CD4-positive, alpha-beta T cell treated with Interleukin-4 for 1 hour (primary cell): ENCODE results near the gene PNPLA7.

ENCODE experiments used
- DNase-seq, 2 donors: peaks; one replicate each; pipeline ENCODE4 v3.0.0-alpha.2; 2020 to 2022

Gene PNPLA7

GRCh38 chr9:137431416-137431931, 118.7 kb downstream of the PNPLA7 start:
- no peak for DNase-seq

- no peak for DNase-seq
These were observed 119.3 kb downstream of the PNPLA7 start for GRCh38 chr9:137430723-137431415.

- no peak for DNase-seq
These were observed 120.1 kb downstream of the PNPLA7 start for GRCh38 chr9:137429974-137430722.

DNA sequence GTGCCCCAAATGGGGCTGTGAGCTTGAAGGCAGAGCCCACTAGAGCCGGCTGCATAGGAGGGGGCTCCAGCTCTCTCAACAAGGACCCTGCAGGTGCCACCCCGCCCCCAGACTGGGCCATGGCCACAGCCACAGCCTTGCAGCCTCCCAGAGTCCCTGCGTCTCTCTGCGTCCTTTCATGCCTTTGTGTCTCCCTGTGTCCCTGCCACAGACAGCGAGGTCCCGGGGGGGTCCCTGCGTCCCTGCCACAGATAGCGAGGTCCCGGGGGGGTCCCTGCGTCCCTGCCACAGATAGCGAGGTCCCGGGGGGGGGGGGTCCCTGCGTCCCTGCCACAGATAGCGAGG, 120.7 kb downstream of the PNPLA7 start:
- no peak for DNase-seq

DNA sequence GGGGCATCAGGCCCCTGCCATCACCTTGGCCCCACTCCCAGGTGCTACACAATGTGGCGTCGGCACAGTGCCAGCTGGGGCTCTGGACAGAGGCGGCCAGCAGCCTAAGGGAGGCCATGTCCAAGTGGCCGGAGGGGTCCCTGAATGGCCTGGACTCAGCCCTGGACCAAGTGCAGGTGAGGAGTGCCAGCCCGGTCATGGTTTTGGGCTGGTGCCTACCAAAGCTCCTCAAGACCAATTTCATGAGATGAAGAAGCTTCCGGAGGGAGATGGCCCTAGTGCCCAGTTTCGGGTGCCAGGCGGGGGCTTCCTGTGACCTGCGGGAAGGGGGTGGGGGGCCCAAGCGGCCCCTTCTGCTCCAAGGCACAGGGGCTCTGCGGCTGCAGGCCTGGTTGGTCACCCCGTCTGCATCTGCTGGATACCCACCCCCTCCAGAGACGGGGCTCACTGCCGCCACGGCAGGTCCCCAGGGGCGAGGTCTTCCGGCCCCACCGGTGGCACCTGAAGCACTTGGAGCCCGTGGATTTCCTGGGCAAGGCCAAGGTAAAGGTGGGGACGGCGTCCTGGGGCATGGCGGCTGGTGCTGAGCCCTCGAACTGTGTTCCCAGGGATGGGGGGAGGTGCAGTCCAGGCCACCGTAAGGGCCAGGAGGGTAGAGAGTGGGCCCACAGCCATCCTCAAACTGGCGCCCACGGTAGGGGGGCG, 121.2 kb downstream of the PNPLA7 start:
- DNase-seq = no peak

- no peak for DNase-seq
These were observed 121.9 kb downstream of the PNPLA7 start for GRCh38 chr9:137428311-137428630.

DNA sequence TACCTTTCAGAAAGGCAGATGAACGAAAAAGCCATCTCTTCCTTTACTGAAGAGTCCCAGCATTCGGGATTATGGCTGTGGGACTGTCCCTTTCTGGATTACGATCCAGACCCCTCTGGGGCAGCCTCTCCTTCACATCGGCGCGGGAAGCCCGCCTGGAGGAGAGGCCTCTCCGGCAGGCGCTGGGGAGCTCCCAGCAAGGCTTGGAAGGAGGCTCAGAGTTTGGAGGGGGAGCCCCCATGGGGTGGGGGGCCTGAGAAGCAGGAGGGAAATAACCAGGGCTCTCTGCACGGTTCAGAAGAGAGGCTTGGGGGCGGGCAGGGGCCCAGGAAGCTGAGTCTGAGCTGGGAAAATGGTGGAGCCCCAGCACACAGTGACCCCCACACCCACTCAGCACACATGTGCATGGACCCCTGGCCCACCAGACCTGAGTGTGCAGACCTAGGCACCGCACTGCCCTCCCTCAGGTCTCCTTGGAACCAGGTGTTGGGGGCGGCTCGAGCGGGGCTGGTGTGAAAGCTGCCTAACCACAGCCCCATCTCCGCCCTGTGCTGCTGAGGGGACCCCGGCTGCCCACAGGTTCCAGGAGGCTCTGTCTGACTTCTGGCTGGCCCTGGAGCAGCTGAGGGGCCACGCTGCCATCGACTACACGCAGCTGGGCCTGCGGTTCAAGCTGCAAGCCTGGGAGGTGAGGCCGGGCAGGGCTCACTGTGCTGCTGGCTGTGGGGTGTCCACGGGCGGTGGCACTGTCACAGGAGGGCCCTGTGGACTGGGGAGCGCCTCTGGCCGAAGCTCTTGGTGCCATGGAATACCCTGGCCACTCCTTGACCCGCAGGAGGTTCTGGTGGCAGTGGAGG, 122.5 kb downstream of the PNPLA7 start:
- DNase-seq = no peak

DNA sequence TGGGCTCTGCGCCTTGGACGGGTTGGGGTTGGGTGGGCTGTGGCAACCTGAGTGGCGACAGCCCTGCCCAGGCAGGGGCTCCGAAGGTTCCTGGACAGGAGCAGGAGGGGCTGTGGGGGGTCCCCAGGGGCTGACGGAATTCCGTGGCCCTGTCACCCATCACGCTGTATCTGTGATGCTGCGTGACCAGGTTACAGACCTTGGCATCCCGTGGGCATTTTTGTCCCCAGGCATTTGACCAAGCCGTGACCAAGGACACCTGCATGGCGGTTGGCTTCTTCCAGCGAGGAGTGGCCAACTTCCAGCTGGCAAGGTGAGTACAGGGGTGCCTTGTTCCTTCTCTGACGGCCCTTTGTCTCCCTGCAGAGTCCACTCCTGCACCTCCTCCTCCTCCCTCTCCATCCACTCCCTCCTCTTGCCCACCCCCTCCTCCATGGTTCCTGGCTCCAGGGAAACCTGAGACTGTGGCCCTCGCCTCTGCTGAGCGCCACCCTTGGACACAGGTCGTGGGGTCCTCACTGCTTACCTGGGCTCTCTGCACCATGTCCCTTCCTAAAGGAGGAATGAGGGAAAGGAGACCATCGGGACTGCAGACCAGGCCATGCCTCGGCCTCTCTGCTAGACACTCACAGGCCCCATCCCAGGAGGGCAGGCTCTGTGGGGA, 124.1 kb downstream of the PNPLA7 start:
- no peak for DNase-seq

GRCh38 chr9:137423514-137424291, 126.5 kb downstream of the PNPLA7 start:
- DNase-seq = peak in 1 of 2 donors; percentile 39

DNA sequence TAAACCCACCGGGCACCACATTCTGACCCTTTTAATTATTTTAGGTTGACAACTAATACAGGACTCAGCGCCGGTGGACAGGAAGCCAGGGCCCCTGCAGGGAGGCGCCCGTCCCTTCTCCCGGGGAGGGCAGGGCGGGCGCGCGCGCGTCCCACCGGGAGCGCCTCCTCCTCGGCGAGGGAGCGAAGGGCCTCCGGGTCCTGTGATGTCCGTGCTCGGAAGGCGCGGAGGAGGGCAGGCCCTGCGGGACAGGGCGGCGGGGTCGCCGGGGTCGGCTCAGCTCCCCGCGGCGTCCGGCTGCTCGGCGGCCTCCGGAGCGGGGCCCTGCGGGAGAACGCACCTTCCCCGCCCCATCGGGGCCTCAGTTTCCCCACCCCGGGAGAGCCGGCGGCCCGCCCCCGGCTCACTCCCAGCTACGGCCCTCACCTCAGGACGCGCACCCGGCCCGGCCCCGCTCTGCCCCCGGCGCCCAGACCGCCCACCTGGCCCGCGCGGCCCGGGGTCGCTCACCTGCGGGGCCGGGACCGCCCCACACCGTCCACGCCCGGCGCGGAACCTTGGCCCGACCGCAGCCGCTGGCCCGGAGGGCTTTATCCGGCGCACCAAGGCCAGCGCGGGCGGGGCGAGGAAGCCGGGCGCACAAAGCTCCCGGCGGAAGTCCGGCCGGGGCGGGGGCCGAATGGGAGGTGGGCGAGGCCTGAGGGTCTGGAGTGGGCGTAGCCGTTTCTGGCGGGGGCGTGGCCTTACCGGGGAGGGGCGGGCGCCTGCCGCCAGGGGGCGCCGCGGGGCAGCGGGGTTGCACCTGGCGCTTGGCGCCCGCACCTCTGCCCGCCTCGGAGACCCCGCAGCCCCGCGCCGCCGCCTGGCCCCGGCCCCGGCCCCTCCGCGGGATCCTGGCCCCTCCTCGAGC, 127.3 kb downstream of the PNPLA7 start, which contains the start of the genes EXD3 and NOXA1:
TSS of gene EXD3 (minus strand) at position 559 of the 910 bp plus-strand sequence. CDS start 27,805 bp downstream, outside the sequence.
TSS of gene NOXA1 (plus strand) at position 790 of the 910 bp plus-strand sequence. CDS start 137 bp downstream, outside the sequence.
- peak; percentile 93 to 94 for DNase-seq

- DNase-seq = no peak
These were observed 128.2 kb downstream of the PNPLA7 start for GRCh38 chr9:137421838-137422603.

DNA sequence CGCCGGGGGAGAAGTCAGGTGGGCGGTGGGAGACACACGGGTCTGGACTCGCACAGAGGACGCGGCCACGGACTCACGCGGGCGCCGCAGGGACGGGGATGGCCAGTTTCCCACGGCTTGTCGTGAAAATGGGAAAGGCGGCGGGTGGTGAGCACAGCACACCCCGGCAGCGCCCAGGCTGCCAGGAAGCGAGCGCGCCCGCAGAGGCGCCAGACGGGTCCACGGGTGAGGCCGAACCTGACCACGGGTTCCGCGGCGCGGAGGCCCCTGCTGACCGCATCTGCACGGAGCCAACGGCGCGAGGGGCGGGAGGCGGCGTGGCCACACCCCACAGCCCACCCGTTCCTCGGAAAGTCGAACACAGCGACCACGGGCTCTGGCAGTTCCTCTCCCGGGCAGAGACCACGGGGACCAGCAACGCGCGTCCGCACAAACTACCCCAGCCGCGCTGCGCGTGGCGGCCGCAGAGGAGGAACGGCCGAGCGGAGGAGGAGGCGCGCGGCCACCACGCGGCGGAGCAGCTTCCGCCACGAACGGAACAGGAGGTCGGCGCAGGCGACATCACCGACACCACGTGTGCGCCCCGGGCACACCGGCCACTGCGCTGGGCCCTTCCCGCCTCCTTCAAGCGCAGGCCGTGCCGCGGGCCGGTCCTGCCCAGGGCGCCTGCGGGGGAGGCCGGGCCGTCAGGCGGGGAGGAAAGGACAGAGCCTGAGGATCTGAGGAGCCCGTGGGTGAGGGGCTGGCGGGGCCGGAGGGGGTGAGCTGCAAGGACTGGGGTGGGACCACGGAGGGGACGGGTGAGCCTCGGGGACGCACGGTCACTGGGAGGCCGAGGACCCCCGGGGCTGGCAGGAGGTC, 132.8 kb downstream of the PNPLA7 start:
- no peak for DNase-seq

GRCh38 chr9:137416563-137417151, 133.5 kb downstream of the PNPLA7 start:
- no peak for DNase-seq

DNA sequence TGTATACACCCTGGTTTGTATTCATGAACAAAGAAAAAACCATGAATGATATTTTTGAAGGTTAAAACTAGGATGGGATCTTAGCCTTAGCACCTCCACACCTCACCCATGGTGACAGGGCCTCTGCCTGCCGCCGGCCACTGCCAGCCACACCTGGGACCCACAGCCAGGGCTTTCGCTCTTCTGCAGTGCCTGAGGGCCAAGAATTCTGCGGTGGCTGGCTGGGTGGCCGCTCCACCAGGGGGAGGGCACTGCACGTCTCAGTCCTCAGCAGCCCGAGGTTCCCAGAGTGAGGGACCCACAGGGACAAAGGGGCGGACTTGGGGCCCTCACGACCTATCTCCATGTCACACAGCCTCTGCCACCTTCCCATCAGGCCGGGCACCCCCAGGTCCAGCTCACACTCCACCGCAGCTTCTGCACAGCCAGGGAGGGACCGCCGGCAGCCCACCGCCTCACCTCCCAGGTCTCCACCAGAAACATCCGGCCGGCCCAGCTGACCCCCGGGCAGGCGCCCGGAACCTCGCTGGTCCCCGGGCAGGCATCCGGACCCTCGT, 134.1 kb downstream of the PNPLA7 start:
- no peak for DNase-seq

DNA sequence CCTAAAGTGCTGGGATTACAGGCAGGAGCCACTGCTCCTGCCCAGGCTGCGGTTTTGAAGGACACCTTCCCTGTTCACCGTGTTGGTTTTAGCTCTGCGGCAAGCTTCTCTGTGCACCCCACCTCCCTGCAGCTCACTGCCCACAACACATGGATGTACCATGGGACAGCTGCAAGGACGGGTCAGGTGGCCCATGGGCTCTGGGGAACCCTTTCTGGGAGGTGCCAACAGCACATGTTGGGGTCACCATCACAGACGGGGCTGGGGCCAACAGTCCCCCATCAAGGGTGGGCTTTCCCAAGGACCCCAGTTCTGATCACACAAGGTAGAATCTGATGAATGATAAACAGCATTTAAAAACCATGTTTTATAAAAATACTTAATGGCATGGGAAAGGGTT, 134.8 kb downstream of the PNPLA7 start:
- DNase-seq = no peak

DNA sequence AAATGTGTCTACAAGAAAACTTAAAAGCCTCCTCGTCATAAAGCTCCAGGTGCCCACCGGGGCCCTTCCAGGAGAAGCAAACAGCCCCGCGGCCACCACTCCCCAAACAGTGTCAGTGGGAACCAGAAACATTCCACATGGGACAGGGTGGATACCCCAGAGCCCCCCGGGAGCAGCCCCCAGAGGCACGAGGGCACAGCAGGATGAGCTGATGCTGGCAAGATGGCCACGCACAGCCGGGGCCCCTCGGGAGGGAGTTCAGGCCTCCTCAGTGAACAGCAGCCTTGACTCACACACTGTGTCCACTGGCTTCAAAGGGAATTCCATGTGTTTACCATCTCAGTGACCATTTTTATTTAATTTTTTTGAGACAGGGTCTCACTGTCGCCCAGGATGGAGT, 137.8 kb downstream of the PNPLA7 start:
- no peak for DNase-seq

DNA sequence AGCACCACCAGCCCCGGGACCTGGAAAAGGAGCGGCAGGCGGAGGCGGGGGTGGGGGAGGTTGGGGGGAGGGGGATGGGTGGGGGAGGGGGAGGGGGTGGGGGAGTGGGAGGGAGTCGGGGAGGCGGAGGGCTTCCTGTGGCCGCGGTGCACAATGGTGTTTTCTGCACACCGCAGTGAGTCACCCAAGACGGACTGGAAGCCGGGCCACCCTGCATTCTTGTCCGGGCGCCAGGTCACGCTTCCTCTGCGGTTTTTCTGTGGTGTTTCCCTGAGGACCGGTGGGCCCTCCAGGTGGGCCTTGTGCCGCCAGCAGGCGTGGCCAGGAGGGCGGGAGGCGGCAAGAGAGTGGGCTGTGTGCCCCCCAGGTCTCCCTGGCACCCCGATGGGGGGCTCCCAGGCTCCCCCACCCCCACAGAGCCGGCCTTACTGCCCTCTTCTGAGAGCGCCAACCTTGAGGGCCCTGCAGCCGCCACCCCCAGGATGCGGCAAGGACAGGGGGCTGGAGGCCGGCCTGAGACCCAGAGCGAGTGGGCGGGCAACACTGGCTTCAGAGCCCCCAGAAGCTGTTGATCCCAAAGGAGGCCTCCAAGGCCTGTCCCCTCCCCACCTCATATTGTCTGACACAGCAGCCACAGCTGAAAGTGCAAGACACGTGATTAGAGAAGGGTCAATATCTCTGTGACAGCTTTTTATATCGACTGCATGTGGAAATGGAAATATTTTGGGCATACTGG, 138.4 kb downstream of the PNPLA7 start:
- DNase-seq = peak; percentile 36 to 58
